GM12872 (cell line): ENCODE data around the gene KCTD10.

Source experiments
- TF ChIP-seq, protein P1 (sequence below): IDR thresholded peaks from 3 replicates; pipeline ENCODE4 v1.5.1; 2011; ENCODE audit warnings: low read depth, mild to moderate bottlenecking, low read length, moderate library complexity; ENCODE audit not compliant: insufficient read depth

The KCTD10 gene

DNA sequence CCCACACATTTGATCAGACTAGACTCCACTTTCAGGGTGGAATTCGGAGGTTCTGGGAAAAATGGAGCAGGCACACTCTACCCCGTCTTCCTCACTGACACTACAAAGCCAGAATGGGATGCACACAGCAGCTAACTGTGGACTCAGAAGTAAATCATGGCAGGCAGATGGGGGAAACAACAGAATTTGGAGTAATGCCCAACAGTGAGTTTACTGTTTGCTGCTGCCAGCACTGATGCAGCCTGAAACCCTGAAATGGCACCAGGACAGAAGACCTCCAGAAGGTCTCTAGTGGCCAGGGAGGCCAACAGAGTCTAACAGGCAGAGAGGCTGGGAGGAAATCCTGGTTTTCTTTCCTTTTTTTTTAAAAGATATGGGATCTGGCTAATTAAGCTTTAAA, 24.6 kb downstream of the KCTD10 start:
- TF ChIP-seq, protein P1, sequence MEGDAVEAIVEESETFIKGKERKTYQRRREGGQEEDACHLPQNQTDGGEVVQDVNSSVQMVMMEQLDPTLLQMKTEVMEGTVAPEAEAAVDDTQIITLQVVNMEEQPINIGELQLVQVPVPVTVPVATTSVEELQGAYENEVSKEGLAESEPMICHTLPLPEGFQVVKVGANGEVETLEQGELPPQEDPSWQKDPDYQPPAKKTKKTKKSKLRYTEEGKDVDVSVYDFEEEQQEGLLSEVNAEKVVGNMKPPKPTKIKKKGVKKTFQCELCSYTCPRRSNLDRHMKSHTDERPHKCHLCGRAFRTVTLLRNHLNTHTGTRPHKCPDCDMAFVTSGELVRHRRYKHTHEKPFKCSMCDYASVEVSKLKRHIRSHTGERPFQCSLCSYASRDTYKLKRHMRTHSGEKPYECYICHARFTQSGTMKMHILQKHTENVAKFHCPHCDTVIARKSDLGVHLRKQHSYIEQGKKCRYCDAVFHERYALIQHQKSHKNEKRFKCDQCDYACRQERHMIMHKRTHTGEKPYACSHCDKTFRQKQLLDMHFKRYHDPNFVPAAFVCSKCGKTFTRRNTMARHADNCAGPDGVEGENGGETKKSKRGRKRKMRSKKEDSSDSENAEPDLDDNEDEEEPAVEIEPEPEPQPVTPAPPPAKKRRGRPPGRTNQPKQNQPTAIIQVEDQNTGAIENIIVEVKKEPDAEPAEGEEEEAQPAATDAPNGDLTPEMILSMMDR: no peak

DNA sequence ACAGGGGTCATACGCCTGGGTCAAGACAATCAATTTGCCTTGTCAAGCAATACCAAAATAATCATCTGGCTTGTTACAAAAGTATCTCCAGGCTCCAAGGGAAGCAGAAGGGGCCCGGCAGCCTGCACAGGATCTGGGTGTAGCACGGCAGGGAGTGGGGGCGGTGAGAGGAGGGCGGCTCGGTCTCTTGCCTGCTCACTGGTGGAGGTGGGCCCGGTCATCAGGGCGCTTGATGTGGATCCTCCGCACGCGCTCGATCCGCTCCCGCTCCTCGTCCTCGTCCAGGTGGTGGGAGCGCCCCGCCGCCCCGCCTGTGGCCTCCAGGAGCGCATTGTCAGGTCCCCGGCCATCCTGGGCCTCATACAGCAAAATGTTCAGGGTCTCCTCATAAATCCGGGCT, 25.7 kb downstream of the KCTD10 start:
- TF ChIP-seq, protein P1: no peak

DNA sequence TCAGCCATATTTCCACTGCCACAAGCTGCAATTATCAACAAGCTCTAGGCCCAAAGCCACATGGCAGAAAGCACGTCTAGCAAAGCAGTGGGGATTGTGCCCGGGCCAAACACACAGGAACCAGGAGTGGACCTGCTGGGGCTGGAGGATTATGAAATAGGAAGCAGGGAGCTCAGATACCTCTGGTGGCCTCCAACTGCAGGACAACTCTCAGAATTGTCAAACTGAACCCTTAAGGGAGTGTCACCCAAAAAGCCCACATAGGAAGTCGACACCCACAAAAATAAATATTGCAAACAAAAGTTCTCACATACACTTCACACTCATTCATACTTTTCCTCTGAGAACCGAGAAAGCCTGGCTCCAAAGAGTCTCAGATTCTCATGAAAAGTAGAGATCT, 26.1 kb downstream of the KCTD10 start:
- TF ChIP-seq, protein P1: no peak

DNA sequence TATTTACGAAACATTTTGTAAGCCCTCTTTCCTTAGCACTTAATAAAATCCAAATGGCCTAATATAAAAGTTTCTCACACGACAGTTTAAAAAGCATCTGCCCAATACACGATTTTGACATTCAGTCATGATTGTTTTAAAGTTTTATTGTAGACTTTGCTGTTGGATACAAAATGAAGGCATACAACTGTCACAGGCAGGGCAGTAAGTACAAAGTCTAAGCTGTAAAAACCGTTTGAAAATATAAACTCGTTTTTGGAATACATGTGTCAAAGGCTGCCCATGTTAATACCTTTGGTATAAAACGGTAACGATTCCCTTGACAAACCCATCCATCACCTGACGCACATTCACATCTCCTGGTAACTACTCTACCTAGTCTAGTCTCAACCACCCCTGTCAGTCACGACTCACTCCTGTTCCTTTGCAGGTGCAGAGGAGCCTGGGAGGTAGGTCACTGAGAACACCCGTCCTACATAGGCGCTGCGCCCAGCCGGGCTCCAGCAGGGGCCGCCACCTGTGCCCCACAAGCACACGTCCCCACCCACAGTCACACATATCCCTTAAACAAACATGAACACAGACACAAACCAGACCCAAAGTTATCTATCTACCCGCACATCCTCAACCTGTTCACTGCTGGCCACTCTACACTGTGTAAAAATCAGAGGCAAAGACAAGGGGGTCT, 27.1 kb downstream of the KCTD10 start:
- TF ChIP-seq, protein P1: no peak

DNA sequence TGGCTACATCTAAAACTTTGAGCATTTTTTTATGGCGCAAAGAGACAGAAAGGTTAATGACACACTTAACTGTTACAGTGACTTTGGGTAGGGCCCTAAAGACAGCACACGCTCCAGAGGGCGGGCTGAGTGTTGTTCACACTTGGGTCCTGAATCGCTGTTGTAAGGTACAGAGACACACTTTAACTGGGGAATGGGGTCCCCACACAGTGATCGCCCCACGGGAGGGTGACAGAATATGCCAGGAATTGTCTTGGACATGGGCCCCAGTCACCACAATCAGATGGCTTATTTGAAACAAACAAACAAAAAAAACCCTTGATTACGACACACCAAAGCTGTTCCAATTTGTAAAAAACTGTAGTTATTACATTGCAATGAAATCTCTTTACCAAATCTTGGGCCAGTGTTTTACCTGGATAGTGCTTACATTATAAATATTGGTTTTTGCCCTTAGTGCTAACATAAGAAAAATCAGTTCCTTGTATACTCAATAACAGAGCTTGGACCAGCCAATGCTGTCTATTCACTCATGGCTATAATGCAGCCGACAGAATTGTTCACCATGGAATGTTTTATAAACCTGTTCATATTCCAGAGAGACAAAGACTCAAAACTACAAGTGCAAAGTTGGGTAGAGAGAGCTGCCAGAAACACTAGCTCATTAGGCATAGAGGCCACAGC, 28.3 kb downstream of the KCTD10 start:
- TF ChIP-seq, protein P1: no peak

DNA sequence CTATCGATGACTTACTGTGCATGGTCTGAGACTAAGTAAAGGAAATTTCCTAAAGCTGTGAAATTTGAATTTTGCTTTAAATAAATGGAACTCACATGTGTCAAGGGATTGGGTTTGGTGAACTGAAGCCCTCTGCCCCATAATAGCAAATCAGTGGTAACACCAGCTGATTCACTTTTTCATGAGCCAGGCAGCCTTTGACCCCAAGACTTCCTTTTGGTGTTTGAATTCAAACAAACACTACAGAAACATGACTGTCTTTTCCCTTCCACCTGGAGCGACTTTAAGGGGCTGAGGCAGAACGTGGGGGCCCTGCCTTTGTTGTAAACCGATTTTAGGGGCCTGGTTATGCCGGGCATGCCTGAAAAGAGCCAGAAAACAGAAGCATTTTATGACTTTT, 28.8 kb downstream of the KCTD10 start:
- TF ChIP-seq, protein P1: no peak

DNA sequence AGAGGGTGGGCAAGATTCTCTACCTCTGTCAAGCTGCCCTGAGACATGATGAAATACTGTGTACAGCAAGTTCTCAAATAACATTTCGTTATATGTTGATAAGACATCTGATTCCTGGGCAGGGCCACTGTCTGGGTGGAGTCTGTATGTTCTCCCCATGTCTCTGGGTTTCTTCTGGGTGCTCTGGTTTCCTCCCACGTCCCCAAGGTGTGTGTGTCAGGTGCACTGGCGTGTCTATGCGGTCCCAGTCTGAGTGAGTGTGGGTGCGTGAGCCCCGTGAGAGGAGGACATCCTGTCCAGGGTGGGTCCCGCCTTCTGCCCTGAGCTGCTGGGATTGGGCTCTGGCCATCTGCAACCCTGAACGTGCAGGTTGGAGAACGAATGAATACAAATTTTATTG, 29.6 kb downstream of the KCTD10 start:
- TF ChIP-seq, protein P1: no peak
